ENCODE data around the gene KLHL17. TPM values are rescaled to one million over a fixed set of nuclear protein-coding genes. Genes with fewer than 3 reads are reported as not detected.

KLHL17 gene
- total and polyA plus RNA-seq, 9 of the 15 experiments (the other 6 are each of a cell fraction or from before 2014, with no cell fraction given) = 0.14 to 84.8 (median 13.0) TPM

- ChIA-PET POLR2A (interaction anchor here (0.7 to 2.7 kb wide), 5 partner anchors 10 to 19 kb away, joined by 3 to 11 read pairs (median 7); no protein-coding TSS in a partner anchor), CTCF (ENCODE audit: low intra/inter-chr PET ratio) (no interaction called here)
- no peak for ATAC-seq
- no peaks in the 10 kb centered on the region for H3K79me2 ChIP-seq (ENCODE audit: control insufficient read depth, insufficient read depth, low read length)
- no peak overlapping the region; a peak in 1 of 4 replicates for H3K9ac ChIP-seq (ENCODE audit: insufficient read depth in 1 of 2, low read depth in 2 of 2, low read length in 2 of 2)
- H3K9me1 ChIP-seq (ENCODE audit: control insufficient read depth, insufficient read depth, low read length) = no peaks in the 10 kb centered on the region
- no peak for FAIRE-seq
- H3K36me3 ChIP-seq (ENCODE audit: control insufficient read depth, insufficient read depth, low read length) = no peaks in the 10 kb centered on the region
- no TSS peak for BruUV-seq (replicated peaks)
- H3K4me1 ChIP-seq (replicated peaks in 1 of 2; ENCODE audit: control insufficient read depth in 2 of 2, insufficient read depth in 2 of 2, low read length in 2 of 2) = peaks cover 21 to 88% of the 10 kb centered on the region in 2 experiments
- H2AFZ ChIP-seq (ENCODE audit: low read depth, low read length) = no peak overlapping the region
- no peak for DNase-seq (ENCODE audit: extremely low read depth in 1 of 4, low spot score in 3 of 4)
- 32% methylated on average over 29 of the region's 29 CpGs for whole genome bisulfite sequencing (ENCODE audit: insufficient coverage, low coverage, missing lambda C conversion rate)
- no peaks in the 10 kb centered on the region for H3K9me3 ChIP-seq (replicated peaks; ENCODE audit: control insufficient read depth, insufficient read depth, low read depth, low read length)
- peaks cover 49% of the 10 kb centered on the region for H4K20me1 ChIP-seq (replicated peaks; ENCODE audit: control insufficient read depth, insufficient read depth, low read length)
- in situ Hi-C loops (cut with MboI) (no loop called here), intact Hi-C loops (cut with micrococcal nuclease) (no loop called here)
- H3K4me2 ChIP-seq (ENCODE audit: insufficient read depth, low read length) = no peak overlapping the region
- H3K27ac ChIP-seq (ENCODE audit: extremely low read depth, low read depth, low read length) = no peak overlapping the region
- peaks cover 34 to 77% of the 10 kb centered on the region in 2 experiments; a peak in 4 of 5 replicates for H3K27me3 ChIP-seq (ENCODE audit: control insufficient read depth in 2 of 2, insufficient read depth in 2 of 2, low read length in 2 of 2)
- no peak overlapping the region for H3K4me3 ChIP-seq
- TF ChIP-seq, protein P1, sequence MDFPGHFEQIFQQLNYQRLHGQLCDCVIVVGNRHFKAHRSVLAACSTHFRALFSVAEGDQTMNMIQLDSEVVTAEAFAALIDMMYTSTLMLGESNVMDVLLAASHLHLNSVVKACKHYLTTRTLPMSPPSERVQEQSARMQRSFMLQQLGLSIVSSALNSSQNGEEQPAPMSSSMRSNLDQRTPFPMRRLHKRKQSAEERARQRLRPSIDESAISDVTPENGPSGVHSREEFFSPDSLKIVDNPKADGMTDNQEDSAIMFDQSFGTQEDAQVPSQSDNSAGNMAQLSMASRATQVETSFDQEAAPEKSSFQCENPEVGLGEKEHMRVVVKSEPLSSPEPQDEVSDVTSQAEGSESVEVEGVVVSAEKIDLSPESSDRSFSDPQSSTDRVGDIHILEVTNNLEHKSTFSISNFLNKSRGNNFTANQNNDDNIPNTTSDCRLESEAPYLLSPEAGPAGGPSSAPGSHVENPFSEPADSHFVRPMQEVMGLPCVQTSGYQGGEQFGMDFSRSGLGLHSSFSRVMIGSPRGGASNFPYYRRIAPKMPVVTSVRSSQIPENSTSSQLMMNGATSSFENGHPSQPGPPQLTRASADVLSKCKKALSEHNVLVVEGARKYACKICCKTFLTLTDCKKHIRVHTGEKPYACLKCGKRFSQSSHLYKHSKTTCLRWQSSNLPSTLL (IDR thresholded peaks at IDR 0.05) = no peak
- TF ChIP-seq RHOXF2B (CRISPR knock-in tag; conservative IDR thresholded peaks at IDR 0.05) (no peak), STAT5A (IDR thresholded peaks at IDR 0.05; ENCODE audit: borderline replicate concordance, low read length) (no peak), CTCFL (IDR thresholded peaks at IDR 0.05; ENCODE audit: borderline replicate concordance, insufficient read depth, low read depth, low read length, poor library complexity, severe bottlenecking) (peak; percentile 44), HDAC2 (IDR thresholded peaks at IDR 0.05) (no peak), SNIP1 (IDR thresholded peaks at IDR 0.05; ENCODE audit: low read depth) (no peak), CBFA2T2 (conservative IDR thresholded peaks at IDR 0.05) (no peak), GATAD2B (IDR thresholded peaks at IDR 0.05; ENCODE audit: borderline replicate concordance) (no peak), FOXO4 (CRISPR knock-in tag; IDR thresholded peaks at IDR 0.05) (no peak), ZNF239 (CRISPR knock-in tag; IDR thresholded peaks at IDR 0.05) (no peak), KLF1 (tag; IDR thresholded peaks at IDR 0.05) (no peak), ZNF75A (CRISPR knock-in tag; IDR thresholded peaks at IDR 0.05) (no peak), SMAD2 (IDR thresholded peaks at IDR 0.05; ENCODE audit: low read depth, low read length) (no peak), HDAC8 (tag; IDR thresholded peaks at IDR 0.05) (no peak), TAF9B (IDR thresholded peaks at IDR 0.05; ENCODE audit: partially characterized antibody) (no peak)
- TF ChIP-seq, protein P2, sequence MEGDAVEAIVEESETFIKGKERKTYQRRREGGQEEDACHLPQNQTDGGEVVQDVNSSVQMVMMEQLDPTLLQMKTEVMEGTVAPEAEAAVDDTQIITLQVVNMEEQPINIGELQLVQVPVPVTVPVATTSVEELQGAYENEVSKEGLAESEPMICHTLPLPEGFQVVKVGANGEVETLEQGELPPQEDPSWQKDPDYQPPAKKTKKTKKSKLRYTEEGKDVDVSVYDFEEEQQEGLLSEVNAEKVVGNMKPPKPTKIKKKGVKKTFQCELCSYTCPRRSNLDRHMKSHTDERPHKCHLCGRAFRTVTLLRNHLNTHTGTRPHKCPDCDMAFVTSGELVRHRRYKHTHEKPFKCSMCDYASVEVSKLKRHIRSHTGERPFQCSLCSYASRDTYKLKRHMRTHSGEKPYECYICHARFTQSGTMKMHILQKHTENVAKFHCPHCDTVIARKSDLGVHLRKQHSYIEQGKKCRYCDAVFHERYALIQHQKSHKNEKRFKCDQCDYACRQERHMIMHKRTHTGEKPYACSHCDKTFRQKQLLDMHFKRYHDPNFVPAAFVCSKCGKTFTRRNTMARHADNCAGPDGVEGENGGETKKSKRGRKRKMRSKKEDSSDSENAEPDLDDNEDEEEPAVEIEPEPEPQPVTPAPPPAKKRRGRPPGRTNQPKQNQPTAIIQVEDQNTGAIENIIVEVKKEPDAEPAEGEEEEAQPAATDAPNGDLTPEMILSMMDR (IDR thresholded peaks at IDR 0.05 in 2 of 3, conservative IDR thresholded peaks at IDR 0.05 in 1 of 3; ENCODE audit: insufficient read depth in 2 of 3, low read depth in 1 of 3, low read length in 3 of 3) = peak; percentile 13 to 28 (median 21); a peak in 1 of 6 replicates
Measured at GRCh38 chr1:919271-919872, 41.0 kb upstream of the KLHL17 start.
